ENCODE results near the gene TUBA1A. TPM values are rescaled to one million over a fixed set of nuclear protein-coding genes. Genes with fewer than 3 reads are reported as not detected.
A peak's percentile ranks its signal among the peaks of the same experiment; 100 is the strongest.

Gene TUBA1A
- total RNA-seq, 1 donor from 2014 or later = 8.2 TPM

GRCh38 chr12:49208676-49209075, 19.8 kb upstream of the TUBA1A start:
- no peak for FAIRE-seq
- Histone ChIP-seq H3K4me3 (ENCODE audit: low read depth, low read length) (no peak overlapping the region), H3K27me3 (ENCODE audit: control insufficient read depth, insufficient read depth, low read length) (no peaks in the 10 kb centered on the region), H3K36me3 (ENCODE audit: control insufficient read depth, insufficient read depth, low read length) (no peaks in the 10 kb centered on the region)
- no peak for DNase-seq (ENCODE audit: low read depth)
- TF ChIP-seq CTCF (IDR thresholded peaks at IDR 0.05; ENCODE audit: insufficient read depth, low read length, severe bottlenecking) = no peak

GRCh38 chr12:49208146-49208545, 19.3 kb upstream of the TUBA1A start:
- TF ChIP-seq CTCF (IDR thresholded peaks at IDR 0.05; ENCODE audit: insufficient read depth, low read length, severe bottlenecking) = no peak
- DNase-seq (ENCODE audit: low read depth) = no peak
- H3K27me3 ChIP-seq (ENCODE audit: control insufficient read depth, insufficient read depth, low read length) = no peaks in the 10 kb centered on the region
- H3K36me3 ChIP-seq (ENCODE audit: control insufficient read depth, insufficient read depth, low read length) = no peaks in the 10 kb centered on the region
- H3K4me3 ChIP-seq (ENCODE audit: low read depth, low read length) = no peak overlapping the region
- FAIRE-seq = no peak

GRCh38 chr12:49206389-49206788, 17.5 kb upstream of the TUBA1A start:
- no peak for TF ChIP-seq CTCF (IDR thresholded peaks at IDR 0.05; ENCODE audit: insufficient read depth, low read length, severe bottlenecking)
- Histone ChIP-seq H3K4me3 (ENCODE audit: low read depth, low read length) (no peak overlapping the region), H3K36me3 (ENCODE audit: control insufficient read depth, insufficient read depth, low read length) (no peaks in the 10 kb centered on the region), H3K27me3 (ENCODE audit: control insufficient read depth, insufficient read depth, low read length) (no peaks in the 10 kb centered on the region)
- no peak for FAIRE-seq
- no peak for DNase-seq (ENCODE audit: low read depth)

GRCh38 chr12:49201595-49202295, 12.9 kb upstream of the TUBA1A start:
- no peak for FAIRE-seq
- no peak for TF ChIP-seq CTCF (IDR thresholded peaks at IDR 0.05; ENCODE audit: insufficient read depth, low read length, severe bottlenecking)
- peak; percentile 47 for DNase-seq (ENCODE audit: low read depth)
- Histone ChIP-seq H3K4me3 (ENCODE audit: low read depth, low read length) (no peak overlapping the region), H3K36me3 (ENCODE audit: control insufficient read depth, insufficient read depth, low read length) (no peaks in the 10 kb centered on the region), H3K27me3 (ENCODE audit: control insufficient read depth, insufficient read depth, low read length) (no peaks in the 10 kb centered on the region)

GRCh38 chr12:49200919-49201594, 12.2 kb upstream of the TUBA1A start:
- no peaks in the 10 kb centered on the region for H3K36me3 ChIP-seq (ENCODE audit: control insufficient read depth, insufficient read depth, low read length)
- H3K27me3 ChIP-seq (ENCODE audit: control insufficient read depth, insufficient read depth, low read length) = no peaks in the 10 kb centered on the region
- FAIRE-seq = no peak
- TF ChIP-seq CTCF (IDR thresholded peaks at IDR 0.05; ENCODE audit: insufficient read depth, low read length, severe bottlenecking) = no peak
- H3K4me3 ChIP-seq (ENCODE audit: low read depth, low read length) = no peak overlapping the region
- DNase-seq (ENCODE audit: low read depth) = peak; percentile 91

Data from bronchial epithelial cell (primary cell).